Right ventricle myocardium inferior (tissue), 1 donor: ENCODE results near the gene METTL16. TPM values are rescaled to one million over a fixed set of nuclear protein-coding genes. Genes with fewer than 3 reads are reported as not detected.
"Not testable (repeated sequence)": the region's sequence is repeated elsewhere in the genome, so short reads cannot be mapped to it uniquely, and the experiment has no call there.

Experiments
- ATAC-seq: fragments of 200-7000 bp; cut with Tn5 transposase; one replicate; pipeline ENCODE4 v1.9.1; 2020; ENCODE audit warnings: mild to moderate bottlenecking, moderate library complexity
- DNase-seq: peaks from one replicate; pipeline ENCODE4 v3.0.0; 2021; ENCODE audit errors: missing footprints
- intact Hi-C: fragments of 100-400 bp; cut with DNase I; formaldehyde crosslinking; loops from one replicate; pipeline ENCODE4 v1.11.0; 2022
- long read RNA-seq: library from polyadenylated mRNA; unstranded; transcript quantifications from one replicate; pipeline ENCODE4 v2.0.0, GENCODE V29; 2021
- total RNA-seq: library from RNA; stranded (reverse); fragmentation: NEBNext Ultra II Directional; extraction: Animal tissue kit (Norgen Biotek cat#: 25700); gene quantifications from one replicate; pipeline ENCODE4 v1.2.1, GENCODE V29; 2021
- donor health status: DM: no; HTN: yes; CAD: no; lungs with severe emphysema.

METTL16 gene
- 20.1 TPM for total RNA-seq
- long read RNA-seq, partial matches to known transcripts = 1 of 3 reads
- long read RNA-seq, other reads (novel, unspliced or antisense) = 2 of 3 reads

- intact Hi-C loops = loop anchor here (1.0 to 10.0 kb wide), 3 partner anchors 82 to 173 kb away; partner anchors contain the start of gene PAFAH1B1
- ATAC-seq = peak; percentile 100
- DNase-seq = peak; percentile 99
These were observed at the start of gene METTL16 for GRCh38 chr17:2511462-2512369. Gene METTL16 (minus strand): TSS chr17:2511888. CDS start chr17:2502331, 9,557 bp downstream.

GRCh38 chr17:2560658-2561057, 49.0 kb upstream of the METTL16 start:
- no peak for DNase-seq
- no peak for ATAC-seq
- intact Hi-C loops = no loop called here

- ATAC-seq = no peak
- no peak for DNase-seq
- intact Hi-C loops = no loop called here
These were observed 40.2 kb upstream of the METTL16 start for GRCh38 chr17:2551928-2552327.

- DNase-seq = no peak
- intact Hi-C loops = no loop called here
These were observed 39.8 kb upstream of the METTL16 start for GRCh38 chr17:2551493-2551892.

GRCh38 chr17:2549392-2550211, 37.9 kb upstream of the METTL16 start:
- intact Hi-C loops = no loop called here
- no peak for ATAC-seq
- no peak for DNase-seq

More at GRCh38 chr17:2551493-2551892, 39.8 kb upstream of the METTL16 start:
- no peak for ATAC-seq

GRCh38 chr17:2548026-2548425, 36.3 kb upstream of the METTL16 start:
- DNase-seq, intact Hi-C loops, ATAC-seq: not testable (repeated sequence)

GRCh38 chr17:2547176-2547575, 35.5 kb upstream of the METTL16 start:
- intact Hi-C loops = no loop called here
- no peak for DNase-seq
- no peak for ATAC-seq

- DNase-seq = no peak
- intact Hi-C loops = no loop called here
- peak; percentile 88 for ATAC-seq
These were observed 33.7 kb upstream of the METTL16 start for GRCh38 chr17:2545393-2545792.

GRCh38 chr17:2542456-2542855, 30.8 kb upstream of the METTL16 start:
- DNase-seq (no peak), ATAC-seq (no peak)
- intact Hi-C loops = no loop called here

GRCh38 chr17:2542056-2542455, 30.4 kb upstream of the METTL16 start:
- no peak for DNase-seq
- intact Hi-C loops = no loop called here

GRCh38 chr17:2537579-2537978, 25.9 kb upstream of the METTL16 start:
- DNase-seq, ATAC-seq, intact Hi-C loops: not testable (repeated sequence)

More at GRCh38 chr17:2542056-2542455, 30.4 kb upstream of the METTL16 start:
- no peak for ATAC-seq

- intact Hi-C loops = no loop called here
- DNase-seq (no peak), ATAC-seq (no peak)
These were observed 20.5 kb upstream of the METTL16 start for GRCh38 chr17:2532146-2532720.

- intact Hi-C loops, ATAC-seq: not testable (repeated sequence)
These were observed 19.7 kb upstream of the METTL16 start for GRCh38 chr17:2531243-2531954.

GRCh38 chr17:2521775-2522410, 10.2 kb upstream of the METTL16 start:
- ATAC-seq, intact Hi-C loops, DNase-seq: not testable (repeated sequence)

More at GRCh38 chr17:2531243-2531954, 19.7 kb upstream of the METTL16 start:
- not testable (repeated sequence) for DNase-seq

GRCh38 chr17:2521257-2521656, 9.6 kb upstream of the METTL16 start:
- intact Hi-C loops = no loop called here
- ATAC-seq = no peak

GRCh38 chr17:2517539-2517938, 5.9 kb upstream of the METTL16 start:
- no peak for DNase-seq
- ATAC-seq = no peak
- intact Hi-C loops = loop anchor here (10.0 kb wide), 2 partner anchors 107 to 167 kb away; no protein-coding TSS in a partner anchor

More at GRCh38 chr17:2521257-2521656, 9.6 kb upstream of the METTL16 start:
- no peak for DNase-seq

GRCh38 chr17:2511138-2511461, 588 bp downstream of the METTL16 start:
- no peak for DNase-seq
- intact Hi-C loops = loop anchor here (1.0 to 10.0 kb wide), 3 partner anchors 82 to 174 kb away; partner anchors contain the start of gene PAFAH1B1
- no peak for ATAC-seq

- DNase-seq (no peak), ATAC-seq (no peak)
- intact Hi-C loops = loop anchor here (10.0 kb wide), 2 partner anchors 114 to 174 kb away; no protein-coding TSS in a partner anchor
These were observed 1.1 kb downstream of the METTL16 start for GRCh38 chr17:2510559-2510958.
